Peyer's patch (tissue), 4 donors: ENCODE data around the gene SCUBE1. TPM values are rescaled to one million over a fixed set of nuclear protein-coding genes. Genes with fewer than 3 reads are reported as not detected.

Experiments used
- DNase-seq, 3 donors: peaks; one replicate each; pipeline ENCODE4 v3.0.0-alpha.2; 2017 to 2019
- H3K27ac ChIP-seq, 4 donors: fragments of 200-600 bp; sonication (generic); one replicate each; pipeline ENCODE4 v1.5.1; 2016 to 2019
- H3K27me3 ChIP-seq, 2 donors: fragments of 200-600 bp; sonication (generic); one replicate each; pipeline ENCODE4 v1.5.1; 2019
- H3K36me3 ChIP-seq, 3 donors: fragments of 200-600 bp; sonication (generic); one replicate each; pipeline ENCODE4 v1.5.1; 2016 to 2019
- H3K4me1 ChIP-seq, 4 donors: fragments of 200-600 bp; sonication (generic); one replicate each; pipeline ENCODE4 v1.5.1; 2016 to 2019
- H3K4me3 ChIP-seq, 4 donors: fragments of 200-600 bp; sonication (generic); 1 replicate in 3 of 4; 2 replicates in 1 of 4; pipeline ENCODE4 v1.5.1; 2016 to 2019; ENCODE audit warnings: mild to moderate bottlenecking in 1 of 4
- H3K9me3 ChIP-seq, 4 donors: fragments of 200-600 bp; sonication (generic); one replicate each; pipeline ENCODE4 v1.5.1; 2016 to 2019; ENCODE audit warnings: mild to moderate bottlenecking in 1 of 4
- POLR2A ChIP-seq, 2 donors: fragments of 450-650 bp; IDR thresholded peaks; one replicate each; pipeline ENCODE4 v1.5.1; 2017; ENCODE audit warnings: antibody characterized with exemption in 2 of 2, mild to moderate bottlenecking in 2 of 2, moderate library complexity in 2 of 2
- total RNA-seq, 4 donors: library from RNA; depleted of rRNA; stranded (reverse); fragments of >200 nt; gene quantifications; one replicate each; pipeline ENCODE4 v1.1.0, GENCODE V29; 2016
- TF ChIP-seq, protein P1 (sequence below), 6 experiments: fragments of 450-650 bp in 4 of 6; fragments of 200-600 bp in 2 of 6; sonication (generic) in 1 of 6; IDR thresholded peaks; one replicate each; pipeline ENCODE4 v1.5.1; 2017 to 2019; ENCODE audit warnings: antibody characterized with exemption in 6 of 6, mild to moderate bottlenecking in 3 of 6, moderate library complexity in 1 of 6

The SCUBE1 gene
- total RNA-seq, 4 donors from 2014 or later = 1.6 to 47.9 (median 7.9) TPM

DNA sequence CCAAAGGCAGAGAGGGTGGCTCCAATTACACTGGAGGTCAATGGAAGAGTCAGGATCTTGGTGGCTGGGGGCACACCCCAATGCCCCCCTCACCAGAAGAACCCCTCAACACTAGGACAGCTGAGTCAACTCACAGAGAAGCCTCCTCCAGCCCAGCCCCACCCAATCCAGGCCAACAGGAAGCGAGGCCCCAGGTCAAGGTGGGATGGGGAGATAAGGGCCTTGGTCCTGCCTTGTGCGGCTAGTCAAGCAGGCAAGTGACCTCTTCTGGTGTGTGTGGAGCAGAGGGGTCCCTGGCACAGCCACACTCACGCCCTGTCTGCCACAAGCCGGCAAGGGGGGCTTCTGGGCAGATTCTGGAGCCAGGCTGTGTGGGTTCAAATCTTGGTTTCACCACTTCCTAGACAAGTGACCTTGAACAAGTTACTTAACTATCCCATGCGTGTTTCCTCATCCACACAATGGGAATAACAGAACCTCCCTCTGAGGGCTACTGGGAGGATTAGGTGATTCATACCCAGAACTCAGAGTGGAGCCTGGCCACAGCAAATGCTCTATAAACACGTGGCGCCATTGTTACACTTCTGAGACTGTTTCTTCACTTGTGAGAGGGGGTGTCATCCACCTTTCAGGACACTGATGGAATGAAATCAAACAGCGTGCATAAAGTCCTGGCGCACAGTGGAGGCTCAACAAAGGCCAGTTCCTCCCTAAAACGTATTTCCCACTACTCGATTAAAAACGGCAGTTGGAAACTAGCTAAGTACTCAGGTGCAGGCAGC, 159.5 kb downstream of the SCUBE1 start:
- no peak overlapping the region for H3K27ac ChIP-seq
- H3K27me3 ChIP-seq = no peaks in the 10 kb centered on the region
- no peaks in the 10 kb centered on the region for H3K9me3 ChIP-seq
- no peak for TF ChIP-seq POLR2A (IDR thresholded peaks at IDR 0.05)
- TF ChIP-seq, protein P1, sequence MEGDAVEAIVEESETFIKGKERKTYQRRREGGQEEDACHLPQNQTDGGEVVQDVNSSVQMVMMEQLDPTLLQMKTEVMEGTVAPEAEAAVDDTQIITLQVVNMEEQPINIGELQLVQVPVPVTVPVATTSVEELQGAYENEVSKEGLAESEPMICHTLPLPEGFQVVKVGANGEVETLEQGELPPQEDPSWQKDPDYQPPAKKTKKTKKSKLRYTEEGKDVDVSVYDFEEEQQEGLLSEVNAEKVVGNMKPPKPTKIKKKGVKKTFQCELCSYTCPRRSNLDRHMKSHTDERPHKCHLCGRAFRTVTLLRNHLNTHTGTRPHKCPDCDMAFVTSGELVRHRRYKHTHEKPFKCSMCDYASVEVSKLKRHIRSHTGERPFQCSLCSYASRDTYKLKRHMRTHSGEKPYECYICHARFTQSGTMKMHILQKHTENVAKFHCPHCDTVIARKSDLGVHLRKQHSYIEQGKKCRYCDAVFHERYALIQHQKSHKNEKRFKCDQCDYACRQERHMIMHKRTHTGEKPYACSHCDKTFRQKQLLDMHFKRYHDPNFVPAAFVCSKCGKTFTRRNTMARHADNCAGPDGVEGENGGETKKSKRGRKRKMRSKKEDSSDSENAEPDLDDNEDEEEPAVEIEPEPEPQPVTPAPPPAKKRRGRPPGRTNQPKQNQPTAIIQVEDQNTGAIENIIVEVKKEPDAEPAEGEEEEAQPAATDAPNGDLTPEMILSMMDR (IDR thresholded peaks at IDR 0.05) = no peak
- H3K4me1 ChIP-seq = peaks cover 0 to 21% (median 4%) of the 10 kb centered on the region in 4 donors
- no peak overlapping the region for H3K4me3 ChIP-seq
- DNase-seq = no peak
- H3K36me3 ChIP-seq = peaks cover 0 to 20% (median 0%) of the 10 kb centered on the region in 3 donors

DNA sequence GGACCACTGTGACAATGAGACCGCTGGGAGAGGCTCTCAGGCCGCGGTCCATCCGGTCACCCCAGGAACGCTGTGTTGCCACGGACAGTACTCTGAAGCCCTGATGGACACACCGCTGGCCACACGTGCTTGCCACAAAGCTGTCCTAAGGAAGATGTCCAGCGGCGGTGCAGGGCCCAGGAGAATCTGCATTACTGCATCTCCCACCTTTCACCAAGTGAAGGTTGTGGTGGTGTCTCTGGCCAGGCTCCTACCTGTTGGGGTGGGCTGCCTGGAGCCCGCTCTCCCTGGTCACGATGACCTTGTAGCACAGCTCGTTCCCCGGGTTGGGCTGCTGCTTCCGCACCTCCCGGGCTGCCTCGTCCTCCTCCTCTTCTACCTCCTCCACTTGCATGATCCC, 160.4 kb downstream of the SCUBE1 start:
- peaks cover 0 to 21% (median 4%) of the 10 kb centered on the region in 4 donors for H3K4me1 ChIP-seq
- no peak overlapping the region for H3K27ac ChIP-seq
- H3K9me3 ChIP-seq = no peaks in the 10 kb centered on the region
- TF ChIP-seq, protein P1 (IDR thresholded peaks at IDR 0.05) = no peak
- TF ChIP-seq POLR2A (IDR thresholded peaks at IDR 0.05) = no peak
- no peak for DNase-seq
- peaks cover 0 to 23% (median 0%) of the 10 kb centered on the region in 3 donors for H3K36me3 ChIP-seq
- no peak overlapping the region for H3K4me3 ChIP-seq
- H3K27me3 ChIP-seq = no peaks in the 10 kb centered on the region

DNA sequence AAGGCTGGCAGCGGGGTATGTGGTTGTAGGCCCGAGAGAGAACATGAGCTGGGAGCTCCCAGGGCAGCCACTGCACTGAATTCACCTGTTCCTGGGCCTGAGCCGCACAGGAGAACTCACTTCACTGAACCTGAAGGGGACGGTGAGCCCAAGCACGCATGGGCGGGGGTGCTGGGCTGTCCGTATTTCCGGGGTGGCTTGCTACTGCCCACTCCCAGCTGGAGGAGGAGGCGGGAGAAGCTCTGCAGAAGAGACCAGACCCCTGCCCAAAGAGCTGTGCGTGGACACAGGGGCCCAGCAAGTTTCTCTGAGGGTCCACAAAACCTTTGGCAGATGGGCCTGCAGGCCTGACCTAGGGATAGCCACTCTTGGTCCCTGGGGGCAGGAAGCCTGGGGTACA, 161.1 kb downstream of the SCUBE1 start:
- H3K36me3 ChIP-seq = peaks cover 0 to 23% (median 0%) of the 10 kb centered on the region in 3 donors
- DNase-seq = no peak
- TF ChIP-seq POLR2A (IDR thresholded peaks at IDR 0.05) = no peak
- TF ChIP-seq, protein P1 (IDR thresholded peaks at IDR 0.05) = no peak

DNA sequence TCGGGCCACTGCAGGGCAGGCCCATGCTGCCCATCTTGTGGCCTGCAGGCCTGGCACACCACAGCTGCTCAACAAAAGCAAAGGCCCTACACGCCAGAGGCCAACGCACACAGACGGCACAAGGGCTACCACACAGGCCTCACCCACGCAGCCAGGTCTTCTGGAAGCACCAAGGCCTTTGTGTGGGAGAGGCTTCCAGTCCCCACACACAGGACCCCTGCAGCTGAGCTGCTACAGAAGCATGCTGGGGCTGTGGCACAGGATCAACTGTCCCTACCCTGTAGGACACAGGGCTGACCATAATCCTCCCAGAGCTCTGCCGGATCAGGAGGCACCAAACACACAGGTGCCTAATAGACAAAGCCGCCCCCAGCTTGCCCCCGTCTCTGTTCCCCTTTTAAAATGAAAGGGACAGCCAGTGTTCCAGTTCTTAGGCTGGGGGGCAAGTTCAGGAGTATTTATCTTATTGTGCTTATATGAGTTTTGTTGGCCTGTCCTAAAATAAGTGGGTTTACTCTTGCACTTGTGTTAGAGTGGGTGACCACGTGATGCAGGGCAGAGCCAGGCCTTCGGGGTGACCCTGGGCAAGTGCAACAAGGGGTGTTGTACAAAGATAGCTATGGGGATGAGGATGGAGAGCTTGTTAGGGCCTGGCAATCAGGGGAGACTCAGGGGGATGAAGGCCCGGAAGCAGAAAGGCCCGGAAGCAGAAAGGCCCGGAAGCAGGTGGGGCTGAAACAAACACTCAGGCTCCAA, 161.7 kb downstream of the SCUBE1 start:
- Histone ChIP-seq H3K9me3 (no peaks in the 10 kb centered on the region), H3K36me3 (peaks cover 0 to 23% (median 0%) of the 10 kb centered on the region in 3 donors), H3K4me3 (no peak overlapping the region), H3K4me1 (peaks cover 0 to 21% (median 4%) of the 10 kb centered on the region in 4 donors), H3K27ac (no peak overlapping the region), H3K27me3 (no peaks in the 10 kb centered on the region)
- DNase-seq = no peak
- TF ChIP-seq POLR2A (IDR thresholded peaks at IDR 0.05) = no peak
- TF ChIP-seq, protein P1 (IDR thresholded peaks at IDR 0.05) = no peak

More for the DNA sequence above, 161.1 kb downstream of the SCUBE1 start:
- H3K27me3 ChIP-seq = no peaks in the 10 kb centered on the region
- H3K27ac ChIP-seq = no peak overlapping the region
- no peaks in the 10 kb centered on the region for H3K9me3 ChIP-seq
- no peak overlapping the region for H3K4me3 ChIP-seq
- peaks cover 0 to 21% (median 4%) of the 10 kb centered on the region in 4 donors for H3K4me1 ChIP-seq

DNA sequence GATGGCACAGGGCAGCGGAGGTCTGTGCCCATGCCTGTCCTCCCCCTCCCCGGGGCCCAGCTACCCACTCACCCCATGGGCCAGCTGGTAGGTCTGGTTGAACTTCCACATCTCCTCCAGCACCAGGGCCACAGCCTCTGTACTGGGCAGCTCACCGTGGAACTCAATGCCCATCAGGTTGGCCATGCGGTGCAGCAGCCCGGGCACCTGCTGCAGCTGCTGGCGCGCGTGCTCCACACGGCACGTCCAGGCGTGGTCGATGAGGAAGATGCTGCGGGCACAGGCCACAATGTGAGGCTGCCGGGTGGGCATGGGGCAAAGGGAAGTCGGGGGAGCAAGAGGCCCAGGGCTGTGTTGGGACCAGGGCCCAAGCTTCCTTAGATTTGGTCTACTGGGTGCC, 162.5 kb downstream of the SCUBE1 start:
- H3K27ac ChIP-seq = no peak overlapping the region
- no peaks in the 10 kb centered on the region for H3K27me3 ChIP-seq
- no peak overlapping the region for H3K4me3 ChIP-seq
- peaks cover 0 to 31% (median 0%) of the 10 kb centered on the region in 3 donors for H3K36me3 ChIP-seq
- H3K9me3 ChIP-seq = no peaks in the 10 kb centered on the region
- TF ChIP-seq POLR2A (IDR thresholded peaks at IDR 0.05) = no peak
- TF ChIP-seq, protein P1 (IDR thresholded peaks at IDR 0.05) = no peak
- peaks cover 0 to 15% (median under 1%) of the 10 kb centered on the region in 4 donors for H3K4me1 ChIP-seq
- DNase-seq = no peak
